ENCODE results near the gene SLC30A2. TPM values are rescaled to one million over a fixed set of nuclear protein-coding genes. Genes with fewer than 3 reads are reported as not detected.

Gene SLC30A2
- total RNA-seq, 1 experiment from 2014 or later = 0.35 TPM

GRCh38 chr1:26041401-26041800 is 4.5 kb downstream of the SLC30A2 start:
- Mint-ChIP-seq H3K27ac (no peak overlapping the region), H3K9me3 (no peaks in the 10 kb centered on the region), H3K27me3 (ENCODE audit: low read depth) (peaks cover 94% of the 10 kb centered on the region), H3K4me1 (peaks cover 3 to 5% of the 10 kb centered on the region in 2 experiments; a peak in 3 of 4 replicates), H3K4me3 (no peak overlapping the region), H3K36me3 (ENCODE audit: insufficient read depth in 1 of 3, low read depth in 3 of 3) (no peaks in the 10 kb centered on the region)
- no peak overlapping the region for H2BK15ac ChIP-seq (ENCODE audit: low read depth, low read length)
- H2AFZ ChIP-seq (ENCODE audit: low read length) = no peak overlapping the region
- H3K9me3 ChIP-seq (ENCODE audit: control insufficient read depth, low read depth, low read length) = no peaks in the 10 kb centered on the region
- H3K4me2 ChIP-seq (ENCODE audit: insufficient read depth, insufficient read length, low read length) = no peak overlapping the region
- no peak overlapping the region; the same call in 1 of the 2 replicates for H3K14ac ChIP-seq (ENCODE audit: insufficient read depth, low read length)
- H2BK20ac ChIP-seq (ENCODE audit: low read depth, low read length, poor library complexity, severe bottlenecking) = no peak overlapping the region
- H3K79me1 ChIP-seq (ENCODE audit: insufficient read depth, low read depth, low read length, poor library complexity, severe bottlenecking) = no peaks in the 10 kb centered on the region
- no peak for TF ChIP-seq CTCF (conservative IDR thresholded peaks at IDR 0.05)
- H3K23me2 ChIP-seq (ENCODE audit: insufficient read length, low read depth, low read length, poor library complexity, severe bottlenecking) = peaks cover 9% of the 10 kb centered on the region
- H4K20me1 ChIP-seq (ENCODE audit: control insufficient read depth, insufficient read depth, insufficient read length) = peaks cover 4% of the 10 kb centered on the region
- no peak overlapping the region for H3K23ac ChIP-seq (ENCODE audit: insufficient read length, low read depth, low read length)
- no peak overlapping the region for H2BK120ac ChIP-seq (ENCODE audit: low read depth, low read length, poor library complexity, severe bottlenecking)
- H3T11ph ChIP-seq (ENCODE audit: low read length) = no peak overlapping the region
- no peaks in the 10 kb centered on the region for H3K4me1 ChIP-seq (ENCODE audit: insufficient read depth, low read length)
- no peak overlapping the region for H3K56ac ChIP-seq (ENCODE audit: insufficient read length, low read depth, low read length)
- H2BK5ac ChIP-seq (ENCODE audit: insufficient read length, low read length) = no peak overlapping the region
- no peak overlapping the region for H4K5ac ChIP-seq (ENCODE audit: insufficient read length, low read depth, low read length)
- H3K79me2 ChIP-seq (ENCODE audit: insufficient read depth, low read length) = no peaks in the 10 kb centered on the region
- H2BK12ac ChIP-seq (ENCODE audit: insufficient read length, low read depth, low read length) = no peak overlapping the region
- H3K4ac ChIP-seq (ENCODE audit: low read depth, low read length) = no peak overlapping the region
- no peak overlapping the region for H3K18ac ChIP-seq (ENCODE audit: insufficient read length, low read depth, low read length)
- no peak overlapping the region for H3K27ac ChIP-seq (ENCODE audit: insufficient read length, low read depth, low read length)
- peaks cover 26% of the 10 kb centered on the region for H3K27me3 ChIP-seq (ENCODE audit: insufficient read depth, low read length)
- no peak overlapping the region for H4K8ac ChIP-seq (replicated peaks; ENCODE audit: insufficient read length, low read depth, low read length)
- no peak for DNase-seq
- no CpG with 5 or more reads among the region's 7 CpGs for WGBS (ENCODE audit: extremely low coverage, insufficient read length, low lambda C conversion rate)
- no peak overlapping the region for H2AK5ac ChIP-seq (ENCODE audit: insufficient read length, low read length)
- no peak overlapping the region for H3K9ac ChIP-seq (ENCODE audit: extremely low read depth, insufficient read length, low read length)
- H4K91ac ChIP-seq (ENCODE audit: insufficient read length, low read depth, low read length) = no peak overlapping the region
